HEK293T (cell line): ENCODE data around the gene P4HTM.

Experiments
- BHLHE40 ChIP-seq: fragments of 450-650 bp; IDR thresholded peaks from 2 replicates; pipeline ENCODE4 v1.6.1; 2016; ENCODE audit warnings: mild to moderate bottlenecking, moderate library complexity, borderline replicate concordance
- CTBP1 ChIP-seq: fragments of 450-650 bp; IDR thresholded peaks from 2 replicates; pipeline ENCODE4 v1.6.1; 2016; ENCODE audit warnings: borderline replicate concordance
- ELF4 ChIP-seq: fragments of 450-650 bp; IDR thresholded peaks from 2 replicates; pipeline ENCODE4 v1.6.1; 2017; ENCODE audit warnings: antibody characterized with exemption
- FOXA1 ChIP-seq: fragments of 450-650 bp; IDR thresholded peaks from 2 replicates; pipeline ENCODE4 v1.6.1; 2016; ENCODE audit warnings: mild to moderate bottlenecking
- FOXM1 ChIP-seq: fragments of 450-650 bp; IDR thresholded peaks from 2 replicates; pipeline ENCODE4 v1.6.1; 2017; ENCODE audit warnings: mild to moderate bottlenecking, borderline replicate concordance
- HDGF ChIP-seq: fragments of 450-650 bp; IDR thresholded peaks from 2 replicates; pipeline ENCODE4 v1.6.1; 2017; ENCODE audit warnings: antibody characterized with exemption, borderline replicate concordance
- L3MBTL2 ChIP-seq: fragments of 450-650 bp; conservative IDR thresholded peaks from 2 replicates; pipeline ENCODE4 v1.6.1; 2016; ENCODE audit warnings: mild to moderate bottlenecking
- LEF1 ChIP-seq: fragments of 450-650 bp; IDR thresholded peaks from 2 replicates; pipeline ENCODE4 v1.6.1; 2017; ENCODE audit warnings: mild to moderate bottlenecking, borderline replicate concordance
- NFRKB ChIP-seq: fragments of 450-650 bp; IDR thresholded peaks from 2 replicates; pipeline ENCODE4 v1.6.1; 2016; ENCODE audit warnings: mild to moderate bottlenecking, moderate library complexity
- SP1 ChIP-seq: fragments of 450-650 bp; IDR thresholded peaks from 2 replicates; pipeline ENCODE4 v1.6.1; 2017
- SUZ12 ChIP-seq: fragments of 450-650 bp; IDR thresholded peaks from 2 replicates; pipeline ENCODE4 v1.6.1; 2016; ENCODE audit warnings: mild to moderate bottlenecking
- TARDBP ChIP-seq: fragments of 450-650 bp; IDR thresholded peaks from 2 replicates; pipeline ENCODE4 v1.6.1; 2016
- TF ChIP-seq, protein P1 (sequence below): fragments of 450-650 bp; IDR thresholded peaks from 2 replicates; pipeline ENCODE4 v1.6.1; 2016

- TF ChIP-seq BHLHE40 (no peak), HDGF (no peak), CTBP1 (no peak), SUZ12 (no peak), TARDBP (no peak), ELF4 (no peak), L3MBTL2 (no peak), NFRKB (no peak), SP1 (no peak), FOXM1 (no peak), FOXA1 (no peak), LEF1 (no peak)
- TF ChIP-seq, protein P1, sequence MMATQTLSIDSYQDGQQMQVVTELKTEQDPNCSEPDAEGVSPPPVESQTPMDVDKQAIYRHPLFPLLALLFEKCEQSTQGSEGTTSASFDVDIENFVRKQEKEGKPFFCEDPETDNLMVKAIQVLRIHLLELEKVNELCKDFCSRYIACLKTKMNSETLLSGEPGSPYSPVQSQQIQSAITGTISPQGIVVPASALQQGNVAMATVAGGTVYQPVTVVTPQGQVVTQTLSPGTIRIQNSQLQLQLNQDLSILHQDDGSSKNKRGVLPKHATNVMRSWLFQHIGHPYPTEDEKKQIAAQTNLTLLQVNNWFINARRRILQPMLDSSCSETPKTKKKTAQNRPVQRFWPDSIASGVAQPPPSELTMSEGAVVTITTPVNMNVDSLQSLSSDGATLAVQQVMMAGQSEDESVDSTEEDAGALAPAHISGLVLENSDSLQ, result no peak
Measured at GRCh38 chr3:48996640-48997039, 6.6 kb downstream of the P4HTM start.
